Endothelial cell of umbilical vein (primary cell): Measurements from ENCODE around the gene CSHL1.

Experiments
- EZH2 ChIP-seq: IDR thresholded peaks from 2 replicates; pipeline ENCODE4 v1.6.1; 2012; ENCODE audit warnings: borderline replicate concordance, low read depth, mild to moderate bottlenecking, moderate library complexity, low read length, inconsistent platforms; ENCODE audit not compliant: severe bottlenecking
- FOS ChIP-seq: IDR thresholded peaks from 2 replicates; pipeline ENCODE4 v1.6.1; 2011; ENCODE audit warnings: mild to moderate bottlenecking, low read length, moderate library complexity, borderline replicate concordance; ENCODE audit not compliant: insufficient read depth
- GATA2 ChIP-seq: IDR thresholded peaks from 2 replicates; pipeline ENCODE4 v1.7.0; 2011; ENCODE audit warnings: low read depth, mild to moderate bottlenecking, moderate library complexity, mixed read lengths, low read length; ENCODE audit not compliant: insufficient read length, insufficient read depth
- JUN ChIP-seq: IDR thresholded peaks from 2 replicates; pipeline ENCODE4 v1.6.1; 2011; ENCODE audit warnings: borderline replicate concordance, low read depth; ENCODE audit not compliant: insufficient read length, insufficient read depth
- MYC ChIP-seq: IDR thresholded peaks from one replicate; pipeline ENCODE4 v1.6.1; 2011; ENCODE audit warnings: mild to moderate bottlenecking, low read depth, low read length
- POLR2A ChIP-seq: IDR thresholded peaks from 2 replicates; pipeline ENCODE4 v1.6.1; 2012; ENCODE audit warnings: low read depth, mild to moderate bottlenecking, control low read depth, low read length
- POLR2AphosphoS5 ChIP-seq: IDR thresholded peaks from 2 replicates; pipeline ENCODE4 v1.6.1; 2012; ENCODE audit warnings: low read depth, mild to moderate bottlenecking, control low read depth, low read length, moderate library complexity; ENCODE audit not compliant: insufficient read depth
- TF ChIP-seq, protein P1 (sequence below), 2 donors: IDR thresholded peaks; 1 replicate in 1 of 2; 2 replicates in 1 of 2; pipeline ENCODE4 v1.5.1; 2011; ENCODE audit warnings: low read length in 2 of 2, mild to moderate bottlenecking in 2 of 2, moderate library complexity in 2 of 2, control low read depth in 1 of 2, inconsistent platforms in 1 of 2, low read depth in 1 of 2; ENCODE audit not compliant: insufficient read depth in 1 of 2; ENCODE audit errors: extremely low read depth in 1 of 2
- TF ChIP-seq, protein P2 (sequence below): IDR thresholded peaks from 2 replicates; pipeline ENCODE4 v1.6.1; 2011; ENCODE audit not compliant: insufficient read depth, insufficient read length

DNA sequence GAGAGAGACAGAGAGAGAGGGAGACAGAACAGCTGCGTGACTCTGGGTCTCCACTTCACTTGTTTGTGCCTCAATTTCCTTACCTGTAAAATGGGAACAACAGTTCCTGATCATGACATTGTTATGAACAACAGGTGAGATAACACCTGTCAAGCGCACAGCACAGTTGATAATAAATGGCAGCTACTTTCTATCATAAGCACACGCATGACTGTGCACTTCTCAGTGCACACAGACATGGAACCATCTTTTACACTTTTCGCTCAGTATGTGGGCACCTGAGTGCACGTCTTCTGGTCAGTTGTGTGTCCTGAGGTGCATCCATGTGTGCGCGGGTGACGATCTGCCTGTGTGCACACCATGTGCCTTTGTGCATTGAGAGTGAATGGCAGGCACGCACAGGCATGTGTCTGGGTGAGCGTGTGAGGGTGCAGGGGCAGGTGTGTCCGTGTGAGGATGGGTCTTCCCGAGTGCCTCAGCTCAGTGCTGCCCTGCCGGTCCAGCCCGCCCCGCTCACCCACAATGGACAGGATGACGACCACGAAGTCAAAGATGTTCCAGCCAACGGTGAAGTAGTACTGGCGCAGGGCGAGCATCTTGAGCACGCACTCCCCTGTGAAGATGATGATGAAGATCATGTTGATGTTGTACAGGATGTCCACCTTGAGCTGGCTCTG, 31.4 kb upstream of the CSHL1 start:
- TF ChIP-seq, protein P1, sequence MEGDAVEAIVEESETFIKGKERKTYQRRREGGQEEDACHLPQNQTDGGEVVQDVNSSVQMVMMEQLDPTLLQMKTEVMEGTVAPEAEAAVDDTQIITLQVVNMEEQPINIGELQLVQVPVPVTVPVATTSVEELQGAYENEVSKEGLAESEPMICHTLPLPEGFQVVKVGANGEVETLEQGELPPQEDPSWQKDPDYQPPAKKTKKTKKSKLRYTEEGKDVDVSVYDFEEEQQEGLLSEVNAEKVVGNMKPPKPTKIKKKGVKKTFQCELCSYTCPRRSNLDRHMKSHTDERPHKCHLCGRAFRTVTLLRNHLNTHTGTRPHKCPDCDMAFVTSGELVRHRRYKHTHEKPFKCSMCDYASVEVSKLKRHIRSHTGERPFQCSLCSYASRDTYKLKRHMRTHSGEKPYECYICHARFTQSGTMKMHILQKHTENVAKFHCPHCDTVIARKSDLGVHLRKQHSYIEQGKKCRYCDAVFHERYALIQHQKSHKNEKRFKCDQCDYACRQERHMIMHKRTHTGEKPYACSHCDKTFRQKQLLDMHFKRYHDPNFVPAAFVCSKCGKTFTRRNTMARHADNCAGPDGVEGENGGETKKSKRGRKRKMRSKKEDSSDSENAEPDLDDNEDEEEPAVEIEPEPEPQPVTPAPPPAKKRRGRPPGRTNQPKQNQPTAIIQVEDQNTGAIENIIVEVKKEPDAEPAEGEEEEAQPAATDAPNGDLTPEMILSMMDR (IDR thresholded peaks at IDR 0.05; ENCODE audit: extremely low read depth in 1 of 2, insufficient read depth in 1 of 2, low read depth in 1 of 2, low read length in 2 of 2) = no peak
- TF ChIP-seq MYC (no peak), POLR2A (no peak), FOS (no peak), JUN (no peak), POLR2AphosphoS5 (no peak), EZH2 (no peak), GATA2 (no peak)
- TF ChIP-seq, protein P2, sequence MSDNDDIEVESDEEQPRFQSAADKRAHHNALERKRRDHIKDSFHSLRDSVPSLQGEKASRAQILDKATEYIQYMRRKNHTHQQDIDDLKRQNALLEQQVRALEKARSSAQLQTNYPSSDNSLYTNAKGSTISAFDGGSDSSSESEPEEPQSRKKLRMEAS = no peak
